SK-N-SH (cell line): Measurements from ENCODE around the gene IFIT1B. TPM values are rescaled to one million over a fixed set of nuclear protein-coding genes. Genes with fewer than 3 reads are reported as not detected.
A peak's percentile ranks its signal among the peaks of the same experiment; 100 is the strongest.

Experiments used
- CTCF ChIA-PET: fragments of 300-600, 350-600 bp; formaldehyde crosslinking; extraction: SDS; loops from one replicate; lab custom pipeline; 2021; lab: Yijun Ruan, JAX
- POLR2A ChIA-PET: fragments of 350-600 bp; sonication (Branson Sonifier 250); formaldehyde crosslinking; extraction: SDS; loops from one replicate; lab custom pipeline; 2020; ENCODE audit warnings: antibody characterized with exemption, inconsistent platforms; lab: Yijun Ruan, JAX
- DNase-seq: peaks from one replicate; pipeline ENCODE4 v3.0.0; 2012
- H2AFZ ChIP-seq: fragments of 200-600 bp; sonication (generic); 2 replicates; pipeline ENCODE4 v1.8.1; 2016; ENCODE audit warnings: antibody characterized with exemption, mild to moderate bottlenecking, low read depth
- H3F3A ChIP-seq: fragments of 200-600 bp; sonication (generic); replicated peaks from 2 replicates; pipeline ENCODE3; 2016; ENCODE audit warnings: antibody characterized with exemption, mild to moderate bottlenecking; ENCODE audit not compliant: insufficient read depth
- H3K27ac ChIP-seq, 2 experiments: fragments of 200-500 bp in 1 of 2; fragments of 200-600 bp in 1 of 2; sonication (Bioruptor generic) in 1 of 2; sonication (generic), shearing (Covaris generic) in 1 of 2; 2 replicates each; pipeline versions ENCODE4 v1.5.1 to v1.6.1; 2014 to 2016; ENCODE audit warnings: low read depth in 2 of 2, inconsistent platforms in 1 of 2, low read length in 1 of 2, mild to moderate bottlenecking in 1 of 2, mixed read lengths in 1 of 2
- H3K27me3 ChIP-seq: fragments of 200-600 bp; sonication (generic), shearing (Covaris generic); 2 replicates; pipeline ENCODE4 v1.6.1; 2016; ENCODE audit warnings: mixed run types; ENCODE audit not compliant: insufficient read depth
- H3K36me3 ChIP-seq, 2 experiments: fragments of 200-500 bp in 1 of 2; fragments of 200-600 bp in 1 of 2; sonication (Bioruptor generic) in 1 of 2; sonication (generic) in 1 of 2; replicated peaks in 1 of 2; 2 replicates each; pipeline versions ENCODE3 to v1.5.1; 2014 to 2016; ENCODE audit warnings: low read length in 1 of 2, mild to moderate bottlenecking in 1 of 2; ENCODE audit not compliant: insufficient read depth in 2 of 2, control insufficient read depth in 1 of 2
- H3K4me1 ChIP-seq, 2 experiments: fragments of 200-500 bp in 1 of 2; fragments of 200-600 bp in 1 of 2; sonication (Bioruptor generic) in 1 of 2; sonication (generic), shearing (Covaris generic) in 1 of 2; 2 replicates each; pipeline versions ENCODE4 v1.5.1 to v1.6.1; 2014 to 2016; ENCODE audit warnings: low read depth in 1 of 2, low read length in 1 of 2, mixed run types in 1 of 2; ENCODE audit not compliant: insufficient read depth in 2 of 2, control insufficient read depth in 1 of 2
- H3K4me2 ChIP-seq: fragments of 200-600 bp; sonication (generic), shearing (Covaris generic); 2 replicates; pipeline ENCODE4 v1.6.1; 2017; ENCODE audit warnings: mixed run types
- H3K4me3 ChIP-seq, 2 experiments: fragments of 200-500 bp in 1 of 2; fragments of 200-600 bp in 1 of 2; sonication (Bioruptor generic) in 1 of 2; sonication (generic), shearing (Covaris generic) in 1 of 2; 2 replicates each; pipeline versions ENCODE4 v1.5.1 to v1.8.1; 2014 to 2016; ENCODE audit warnings: low read depth in 2 of 2, inconsistent platforms in 1 of 2, low read length in 1 of 2, mild to moderate bottlenecking in 1 of 2, mixed read lengths in 1 of 2, moderate library complexity in 1 of 2
- H3K79me2 ChIP-seq: fragments of 200-600 bp; sonication (generic); 2 replicates; pipeline ENCODE4 v1.8.1; 2017; ENCODE audit warnings: mild to moderate bottlenecking; ENCODE audit not compliant: insufficient read depth
- H3K9ac ChIP-seq: fragments of 200-600 bp; sonication (generic); 2 replicates; pipeline ENCODE4 v1.6.1; 2017; ENCODE audit warnings: mixed run types
- H3K9me2 ChIP-seq: fragments of 200-600 bp; sonication (generic); 2 replicates; pipeline ENCODE4 v1.6.1; 2017; ENCODE audit warnings: mixed run types
- H3K9me3 ChIP-seq: fragments of 200-600 bp; sonication (generic); 2 replicates; pipeline ENCODE4 v1.6.1; 2017; ENCODE audit warnings: mixed run types, mild to moderate bottlenecking, moderate library complexity
- H4K20me1 ChIP-seq: fragments of 200-600 bp; sonication (generic); 2 replicates; pipeline ENCODE4 v1.6.1; 2017; ENCODE audit warnings: mild to moderate bottlenecking, mixed run types; ENCODE audit not compliant: insufficient read depth
- CTCF ChIP-seq: fragments of 200-600 bp; sonication (generic); IDR thresholded peaks from 2 replicates; pipeline ENCODE4 v1.6.1; 2017; ENCODE audit warnings: antibody characterized with exemption, mild to moderate bottlenecking, moderate library complexity
- EP300 ChIP-seq, 2 experiments: IDR thresholded peaks; 2 replicates each; pipeline versions ENCODE4 v1.4.0 to v1.6.1; 2012; ENCODE audit warnings: borderline replicate concordance in 1 of 2, low read depth in 1 of 2, low read length in 1 of 2
- FOSL2 ChIP-seq: IDR thresholded peaks from 2 replicates; pipeline ENCODE4 v1.4.0; 2012; ENCODE audit warnings: low read depth, mild to moderate bottlenecking, moderate library complexity, borderline replicate concordance
- FOXJ3 ChIP-seq: sonication (generic); formaldehyde crosslinking; IDR thresholded peaks from 2 replicates; pipeline ENCODE4 v1.5.1; 2020; ENCODE audit warnings: mild to moderate bottlenecking, missing genetic modification reagents
- FOXM1 ChIP-seq: IDR thresholded peaks from 2 replicates; pipeline ENCODE4 v1.4.0; 2012; ENCODE audit warnings: low read depth, mild to moderate bottlenecking
- GATA2 ChIP-seq: sonication (generic); formaldehyde crosslinking; IDR thresholded peaks from 2 replicates; pipeline ENCODE4 v1.5.0; 2020; ENCODE audit warnings: mild to moderate bottlenecking, missing genetic modification reagents
- MAX ChIP-seq: IDR thresholded peaks from 2 replicates; pipeline ENCODE4 v1.4.0; 2012; ENCODE audit warnings: low read depth
- NRF1 ChIP-seq: IDR thresholded peaks from 2 replicates; pipeline ENCODE4 v1.6.1; 2012; ENCODE audit warnings: low read depth, mild to moderate bottlenecking, low read length
- POLR2AphosphoS5 ChIP-seq: IDR thresholded peaks from 2 replicates; pipeline ENCODE4 v1.6.1; 2012; ENCODE audit warnings: low read depth, low read length
- REST ChIP-seq: IDR thresholded peaks from 2 replicates; pipeline ENCODE4 v1.6.1; 2012; ENCODE audit warnings: mild to moderate bottlenecking, low read depth, low read length, moderate library complexity
- USF2 ChIP-seq: fragments of 150-350 bp; IDR thresholded peaks from 2 replicates; pipeline ENCODE4 v1.6.1; 2017; ENCODE audit warnings: antibody characterized with exemption, low read length, low read depth, borderline replicate concordance
- YY1 ChIP-seq: IDR thresholded peaks from 2 replicates; pipeline ENCODE4 v1.4.0; 2012; ENCODE audit warnings: low read depth, mild to moderate bottlenecking
- WGBS: methylation state at CpG from one replicate; pipeline ENCODE4 v1.1.6; 2017; ENCODE audit warnings: low lambda C conversion rate; 5-methylcytosine and 5-hydroxymethylcytosine counted together
- polyA plus RNA-seq, 3 experiments: library from polyadenylated mRNA; depleted of rRNA; stranded (reverse); fragments of >200 nt; gene quantifications; 2 replicates each; pipeline ENCODE4 v1.2.3, GENCODE V29; 2012

The IFIT1B gene
- polyA plus RNA-seq, 1 of the 3 experiments (the other 2 are of a cell fraction), result 0.03 TPM

GRCh38 chr10:89419548-89419947, 41.7 kb downstream of the IFIT1B start:
- POLR2A ChIA-PET, result no interaction called here
- peak; percentile 9 for DNase-seq

GRCh38 chr10:89421018-89421476, 43.2 kb downstream of the IFIT1B start:
- peaks cover 13% of the 10 kb centered on the region for H3F3A ChIP-seq
- H3K4me3 ChIP-seq, result no peak overlapping the region
- H3K9me2 ChIP-seq, result no peaks in the 10 kb centered on the region
- H3K9ac ChIP-seq, result no peak overlapping the region
- no peaks in the 10 kb centered on the region for H3K27me3 ChIP-seq
- 96% methylated on average over 2 of the region's 2 CpGs for WGBS
- no peaks in the 10 kb centered on the region for H3K9me3 ChIP-seq
- H2AFZ ChIP-seq, result no peak overlapping the region
- H4K20me1 ChIP-seq, result no peaks in the 10 kb centered on the region
- peaks cover 12 to 25% of the 10 kb centered on the region in 2 experiments for H3K36me3 ChIP-seq
- TF ChIP-seq FOXJ3 (CRISPR knock-in tag) (no peak), POLR2AphosphoS5 (no peak), MAX (no peak), FOSL2 (no peak), USF2 (no peak), GATA2 (no peak), REST (no peak), NRF1 (no peak), EP300 (IDR thresholded peaks at IDR 0.05; ENCODE audit: borderline replicate concordance in 1 of 2, low read depth in 1 of 2, low read length in 1 of 2) (no peak), YY1 (no peak)
- POLR2A ChIA-PET, result no interaction called here
- CTCF ChIA-PET, result interaction anchor here (1.1 kb wide), 1 partner anchor 159 kb away, joined by 3 read pairs; no protein-coding TSS in a partner anchor
- H3K27ac ChIP-seq, result no peak overlapping the region
- peaks cover 7% of the 10 kb centered on the region; the same call in 1 of the 2 replicates for H3K79me2 ChIP-seq
- H3K4me2 ChIP-seq, result no peak overlapping the region
- peaks cover 4 to 10% of the 10 kb centered on the region in 2 experiments; a peak in 3 of 4 replicates for H3K4me1 ChIP-seq
- no peak for DNase-seq

More at GRCh38 chr10:89419548-89419947, 41.7 kb downstream of the IFIT1B start:
- no peaks in the 10 kb centered on the region for H4K20me1 ChIP-seq
- no peak overlapping the region for H3K9ac ChIP-seq
- peaks cover 13% of the 10 kb centered on the region for H3F3A ChIP-seq
- H3K36me3 ChIP-seq, result peaks cover 12 to 25% of the 10 kb centered on the region in 2 experiments
- H3K27me3 ChIP-seq, result no peaks in the 10 kb centered on the region
- peak overlapping the region; percentile 37 for H3K4me2 ChIP-seq
- H3K9me2 ChIP-seq, result no peaks in the 10 kb centered on the region
- no peak overlapping the region; the same call in 1 of the 2 replicates for H2AFZ ChIP-seq
- peaks cover 17% of the 10 kb centered on the region for H3K79me2 ChIP-seq
- CTCF ChIA-PET, result interaction anchor here (0.6 to 1.0 kb wide), 4 partner anchors 41 to 329 kb away, joined by 3 read pairs; no protein-coding TSS in a partner anchor
- TF ChIP-seq CTCF (peak; percentile 48), FOXJ3 (CRISPR knock-in tag) (no peak), FOXM1 (no peak)
- WGBS, result 52% methylated on average over 3 of the region's 3 CpGs
- H3K4me1 ChIP-seq, result peaks cover 6 to 10% of the 10 kb centered on the region in 2 experiments; a peak in 3 of 4 replicates
- H3K9me3 ChIP-seq, result no peaks in the 10 kb centered on the region
- H3K4me3 ChIP-seq, result peak overlapping the region in 1 of 2 experiments; percentile 10; a peak in 1 of 4 replicates
- no peak overlapping the region for H3K27ac ChIP-seq
